ENCODE data around the gene MYORG. TPM values are rescaled to one million over a fixed set of nuclear protein-coding genes. Genes with fewer than 3 reads are reported as not detected.

Gene MYORG
- total and polyA plus RNA-seq, 10 of the 15 experiments (the other 5 are each of a cell fraction or from before 2014, with no cell fraction given), result 0.05 to 0.36 (median 0.10) TPM; not detected in 1

DNA sequence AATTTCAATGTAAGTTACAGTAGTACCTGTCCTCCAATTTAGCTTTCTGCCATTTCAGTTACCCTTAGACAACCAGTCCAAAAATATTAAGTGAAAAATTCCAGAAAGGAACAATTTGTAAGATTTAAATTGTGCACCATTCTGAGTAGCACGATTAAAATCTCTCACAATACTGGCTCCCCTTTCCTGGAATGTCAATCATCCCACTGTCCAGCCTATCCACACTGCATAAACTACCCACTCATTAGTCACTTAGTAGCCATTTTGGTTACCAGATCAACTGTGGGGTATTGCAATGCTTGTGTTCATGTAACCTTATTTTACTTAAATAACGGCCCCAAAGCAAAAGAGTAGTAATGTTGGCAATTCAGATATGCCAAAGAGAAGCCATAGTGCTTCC is 59.3 kb downstream of the MYORG start:
- intact Hi-C loops (cut with micrococcal nuclease; ENCODE audit: unreplicated experiment), result no loop called here
- no TSS peak for BruUV-seq (replicated peaks)

More for the DNA sequence above, 59.3 kb downstream of the MYORG start:
- 78% methylated on average over 2 of the region's 2 CpGs for WGBS (ENCODE audit: insufficient coverage, insufficient replicate concordance, low lambda C conversion rate, missing lambda C conversion rate)
- no peak overlapping the region for H3K4me2 ChIP-seq (ENCODE audit: control insufficient read depth, insufficient read depth)
- H3K79me2 ChIP-seq (ENCODE audit: control insufficient read depth, insufficient read depth, low read length), result no peaks in the 10 kb centered on the region; the same call in 1 of the 2 replicates
- FAIRE-seq (no peak), ATAC-seq (no peak), DNase-seq (ENCODE audit: low read depth, low spot score) (no peak)
- H3K4me3 ChIP-seq, result no peak overlapping the region
- H3K4me1 ChIP-seq (ENCODE audit: control insufficient read depth, insufficient read depth, low read length), result no peaks in the 10 kb centered on the region
- in situ Hi-C loops (cut with MboI), result no loop called here
- ChIA-PET POLR2A (no interaction called here), RAD21 (ENCODE audit: unreplicated experiment) (no interaction called here), SMC1A (ENCODE audit: uncharacterized antibody, unreplicated experiment) (no interaction called here), CTCF (no interaction called here)
- H3K27me3 ChIP-seq (replicated peaks in 1 of 2; ENCODE audit: control insufficient read depth in 2 of 2, insufficient read depth in 2 of 2, low read length in 1 of 2), result no peaks in the 10 kb centered on the region
- peaks cover 0 to 2% of the 10 kb centered on the region in 2 experiments; a peak in 2 of 4 replicates for H3K36me3 ChIP-seq (ENCODE audit: control insufficient read depth in 2 of 2, insufficient read depth in 2 of 2, low read length in 1 of 2)
- no peak overlapping the region for H3K9ac ChIP-seq (ENCODE audit: control insufficient read depth, insufficient read depth, low read length)
- H3K9me3 ChIP-seq (replicated peaks; ENCODE audit: control insufficient read depth, insufficient read depth, low read length), result no peaks in the 10 kb centered on the region
- H3K27ac ChIP-seq (ENCODE audit: control insufficient read depth, insufficient read depth), result no peak overlapping the region
- no peak overlapping the region for H2AFZ ChIP-seq (ENCODE audit: control insufficient read depth, low read depth, low read length)
- no peaks in the 10 kb centered on the region for H4K20me1 ChIP-seq (ENCODE audit: control insufficient read depth, insufficient read depth)
- TF ChIP-seq RB1 (IDR thresholded peaks at IDR 0.05; ENCODE audit: borderline replicate concordance), result no peak
- TF ChIP-seq ZNF274 (IDR thresholded peaks at IDR 0.05; ENCODE audit: insufficient read depth, insufficient read length), result no peak

Small RNA genes lying within 50 kb of the gene (small RNA-seq; reads per million reads assigned to genes)
- gene RF00019, result not detected

Other genes starting within 250 kb of the MYORG start
Only the 7 nearest of the 9 such genes appear.
- gene UBAP1, start 197.9 kb downstream of the MYORG start, total RNA-seq (2014; rRNA removed), result 19.2 and 21.9 TPM in 2 replicates
- gene UBAP1, start 197.9 kb downstream of the MYORG start, total RNA-seq (2014; rRNA removed; fragmentation: Illumina TruSeq; extraction: Trizol), result 22.7 and 23.7 TPM in 2 replicates
- 24.0 and 26.8 TPM in 2 replicates for gene UBAP1, start 197.9 kb downstream of the MYORG start, total RNA-seq (2021)
- gene UBAP1, start 197.9 kb downstream of the MYORG start, polyA plus RNA-seq (2011; rRNA removed), result 41.8 and 47.9 TPM in 2 replicates
- gene UBAP1, start 197.9 kb downstream of the MYORG start, polyA plus RNA-seq (2014; fragmentation: Illumina TruSeq; extraction: Trizol), result 38.0 and 40.1 TPM in 2 replicates
- 1 to 10 TPM; 2.1 to 2.9 TPM for gene UBAP1, start 197.9 kb downstream of the MYORG start, polyA plus RNA-seq (2014; fragmentation: Nextera tagmentation; extraction: Ambion mirVana)
- gene UBAP1, start 197.9 kb downstream of the MYORG start, polyA plus RNA-seq (2014; rRNA removed), result 27.6 and 27.7 TPM in 2 replicates
- gene UBAP1, start 197.9 kb downstream of the MYORG start, polyA plus RNA-seq (2016; fragmentation: Nextera tagmentation; extraction: Ambion mirVana), result 10 to 100 TPM; 30.5 to 33.4 TPM
- 6.0 and 6.7 TPM in 2 replicates for gene KIF24, start 47.6 kb downstream of the MYORG start, total RNA-seq (2014; rRNA removed)
- gene KIF24, start 47.6 kb downstream of the MYORG start, total RNA-seq (2014; rRNA removed; fragmentation: Illumina TruSeq; extraction: Trizol), result 5.7 TPM in 2 replicates
- 5.2 and 5.3 TPM in 2 replicates for gene KIF24, start 47.6 kb downstream of the MYORG start, total RNA-seq (2021)
- gene KIF24, start 47.6 kb downstream of the MYORG start, polyA plus RNA-seq (2011; rRNA removed), result 4.4 and 5.0 TPM in 2 replicates
- gene KIF24, start 47.6 kb downstream of the MYORG start, polyA plus RNA-seq (2014; fragmentation: Illumina TruSeq; extraction: Trizol), result 4.7 and 5.5 TPM in 2 replicates
- under 1 TPM; 0.58 to 0.66 TPM for gene KIF24, start 47.6 kb downstream of the MYORG start, polyA plus RNA-seq (2014; fragmentation: Nextera tagmentation; extraction: Ambion mirVana)
- 4.2 and 4.5 TPM in 2 replicates for gene KIF24, start 47.6 kb downstream of the MYORG start, polyA plus RNA-seq (2014; rRNA removed)
- gene KIF24, start 47.6 kb downstream of the MYORG start, polyA plus RNA-seq (2016; fragmentation: Nextera tagmentation; extraction: Ambion mirVana), result 1 to 10 TPM; 5.8 to 6.0 TPM
- 24.8 and 24.9 TPM in 2 replicates for gene NUDT2, start 47.3 kb downstream of the MYORG start, total RNA-seq (2014; rRNA removed)
- 28.7 and 31.2 TPM in 2 replicates for gene NUDT2, start 47.3 kb downstream of the MYORG start, total RNA-seq (2014; rRNA removed; fragmentation: Illumina TruSeq; extraction: Trizol)
- gene NUDT2, start 47.3 kb downstream of the MYORG start, total RNA-seq (2021), result 23.8 and 24.5 TPM in 2 replicates
- 46.6 and 46.8 TPM in 2 replicates for gene NUDT2, start 47.3 kb downstream of the MYORG start, polyA plus RNA-seq (2011; rRNA removed)
- gene NUDT2, start 47.3 kb downstream of the MYORG start, polyA plus RNA-seq (2014; fragmentation: Illumina TruSeq; extraction: Trizol), result 29.2 and 30.1 TPM in 2 replicates
- 10 to 100 TPM; 54.4 to 55.1 TPM for gene NUDT2, start 47.3 kb downstream of the MYORG start, polyA plus RNA-seq (2014; fragmentation: Nextera tagmentation; extraction: Ambion mirVana)
- 27.7 and 27.8 TPM in 2 replicates for gene NUDT2, start 47.3 kb downstream of the MYORG start, polyA plus RNA-seq (2014; rRNA removed)
- gene NUDT2, start 47.3 kb downstream of the MYORG start, polyA plus RNA-seq (2016; fragmentation: Nextera tagmentation; extraction: Ambion mirVana), result 10 to 100 TPM; 37.2 to 40.5 TPM
- gene FAM219A, start 81.7 kb upstream of the MYORG start, total RNA-seq (2014; rRNA removed), result 0.65 and 0.85 TPM in 2 replicates
- 0.51 and 0.58 TPM in 2 replicates for gene FAM219A, start 81.7 kb upstream of the MYORG start, total RNA-seq (2014; rRNA removed; fragmentation: Illumina TruSeq; extraction: Trizol)
- 1.8 and 2.0 TPM in 2 replicates for gene FAM219A, start 81.7 kb upstream of the MYORG start, total RNA-seq (2021)
- gene FAM219A, start 81.7 kb upstream of the MYORG start, polyA plus RNA-seq (2011; rRNA removed), result 0.29 and 0.60 TPM in 2 replicates
- gene FAM219A, start 81.7 kb upstream of the MYORG start, polyA plus RNA-seq (2014; fragmentation: Illumina TruSeq; extraction: Trizol), result 0.76 and 0.96 TPM in 2 replicates
- under 1 TPM; 0.11 to 0.20 TPM for gene FAM219A, start 81.7 kb upstream of the MYORG start, polyA plus RNA-seq (2014; fragmentation: Nextera tagmentation; extraction: Ambion mirVana)
- 1.3 TPM in 2 replicates for gene FAM219A, start 81.7 kb upstream of the MYORG start, polyA plus RNA-seq (2014; rRNA removed)
- under 1 TPM; 0.21 to 0.82 TPM for gene FAM219A, start 81.7 kb upstream of the MYORG start, polyA plus RNA-seq (2016; fragmentation: Nextera tagmentation; extraction: Ambion mirVana)
- gene DNAI1, start 81.9 kb upstream of the MYORG start, total RNA-seq (2014; rRNA removed), result not detected in 2 replicates
- not detected in 2 replicates for gene DNAI1, start 81.9 kb upstream of the MYORG start, total RNA-seq (2014; rRNA removed; fragmentation: Illumina TruSeq; extraction: Trizol)
- not detected in 2 replicates for gene DNAI1, start 81.9 kb upstream of the MYORG start, total RNA-seq (2021)
- gene DNAI1, start 81.9 kb upstream of the MYORG start, polyA plus RNA-seq (2011; rRNA removed), result not detected in 2 replicates
- gene DNAI1, start 81.9 kb upstream of the MYORG start, polyA plus RNA-seq (2014; fragmentation: Illumina TruSeq; extraction: Trizol), result not detected in 2 replicates
- gene DNAI1, start 81.9 kb upstream of the MYORG start, polyA plus RNA-seq (2014; fragmentation: Nextera tagmentation; extraction: Ambion mirVana), result not detected
- not detected in 2 replicates for gene DNAI1, start 81.9 kb upstream of the MYORG start, polyA plus RNA-seq (2014; rRNA removed)
- not detected for gene DNAI1, start 81.9 kb upstream of the MYORG start, polyA plus RNA-seq (2016; fragmentation: Nextera tagmentation; extraction: Ambion mirVana)
- gene ENHO, start 146.1 kb upstream of the MYORG start, total RNA-seq (2014; rRNA removed), result not detected in 2 replicates
- not detected in 2 replicates for gene ENHO, start 146.1 kb upstream of the MYORG start, total RNA-seq (2014; rRNA removed; fragmentation: Illumina TruSeq; extraction: Trizol)
- not detected in 2 replicates for gene ENHO, start 146.1 kb upstream of the MYORG start, total RNA-seq (2021)
- gene ENHO, start 146.1 kb upstream of the MYORG start, polyA plus RNA-seq (2011; rRNA removed), result not detected in 2 replicates
- gene ENHO, start 146.1 kb upstream of the MYORG start, polyA plus RNA-seq (2014; fragmentation: Illumina TruSeq; extraction: Trizol), result not detected in 2 replicates
- not detected for gene ENHO, start 146.1 kb upstream of the MYORG start, polyA plus RNA-seq (2014; fragmentation: Nextera tagmentation; extraction: Ambion mirVana)
- gene ENHO, start 146.1 kb upstream of the MYORG start, polyA plus RNA-seq (2014; rRNA removed), result not detected in 2 replicates
- gene ENHO, start 146.1 kb upstream of the MYORG start, polyA plus RNA-seq (2016; fragmentation: Nextera tagmentation; extraction: Ambion mirVana), result not detected
- not detected in 2 replicates for gene CNTFR, start 212.8 kb upstream of the MYORG start, total RNA-seq (2014; rRNA removed)
- gene CNTFR, start 212.8 kb upstream of the MYORG start, total RNA-seq (2014; rRNA removed; fragmentation: Illumina TruSeq; extraction: Trizol), result not detected in 2 replicates
- not detected in 2 replicates for gene CNTFR, start 212.8 kb upstream of the MYORG start, total RNA-seq (2021)
- gene CNTFR, start 212.8 kb upstream of the MYORG start, polyA plus RNA-seq (2011; rRNA removed), result not detected in 2 replicates
- gene CNTFR, start 212.8 kb upstream of the MYORG start, polyA plus RNA-seq (2014; fragmentation: Illumina TruSeq; extraction: Trizol), result not detected in 2 replicates
- not detected for gene CNTFR, start 212.8 kb upstream of the MYORG start, polyA plus RNA-seq (2014; fragmentation: Nextera tagmentation; extraction: Ambion mirVana)
- gene CNTFR, start 212.8 kb upstream of the MYORG start, polyA plus RNA-seq (2014; rRNA removed), result not detected in 2 replicates
- not detected for gene CNTFR, start 212.8 kb upstream of the MYORG start, polyA plus RNA-seq (2016; fragmentation: Nextera tagmentation; extraction: Ambion mirVana)

All from GM12878 (cell line).